Brain pericyte (primary cell): Measurements from ENCODE around the gene OR2A25.
"Not testable (repeated sequence)": the region's sequence is repeated elsewhere in the genome, so short reads cannot be mapped to it uniquely, and the experiment has no call there.

ENCODE experiments used
- DNase-seq: peaks from one replicate; pipeline ENCODE4 v3.0.0-alpha.2; 2012; ENCODE audit warnings: low read depth, low spot score

The OR2A25 gene, protein sequence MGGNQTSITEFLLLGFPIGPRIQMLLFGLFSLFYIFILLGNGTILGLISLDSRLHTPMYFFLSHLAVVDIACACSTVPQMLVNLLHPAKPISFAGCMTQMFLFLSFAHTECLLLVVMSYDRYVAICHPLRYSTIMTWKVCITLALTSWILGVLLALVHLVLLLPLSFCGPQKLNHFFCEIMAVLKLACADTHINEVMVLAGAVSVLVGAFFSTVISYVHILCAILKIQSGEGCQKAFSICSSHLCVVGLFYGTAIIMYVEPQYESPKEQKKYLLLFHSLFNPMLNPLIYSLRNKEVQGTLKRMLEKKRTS

DNA sequence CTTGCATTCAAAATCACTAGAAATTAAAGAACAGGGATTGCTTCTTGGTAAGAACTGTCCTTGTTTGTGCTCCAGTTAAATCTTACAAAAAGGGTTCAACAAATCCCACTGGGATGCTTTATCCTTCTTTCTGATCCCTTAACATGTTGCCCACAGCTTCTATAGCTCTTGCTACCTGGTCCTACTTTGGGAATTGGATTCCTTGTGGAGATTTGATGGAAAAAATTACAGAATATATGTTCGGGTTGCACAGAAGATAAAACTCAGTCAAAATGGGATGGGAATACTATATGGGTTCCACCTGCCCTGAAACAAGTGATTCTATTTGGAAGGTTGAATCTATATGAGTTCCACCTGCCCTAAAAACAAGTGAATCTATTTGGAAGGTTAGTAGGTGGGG, at the start of gene OR2A25:
OR2A25 (plus strand) TSS at position 301 of the 400 bp plus-strand sequence. CDS start 4,409 bp downstream, outside the sequence.
- DNase-seq, result no peak

DNA sequence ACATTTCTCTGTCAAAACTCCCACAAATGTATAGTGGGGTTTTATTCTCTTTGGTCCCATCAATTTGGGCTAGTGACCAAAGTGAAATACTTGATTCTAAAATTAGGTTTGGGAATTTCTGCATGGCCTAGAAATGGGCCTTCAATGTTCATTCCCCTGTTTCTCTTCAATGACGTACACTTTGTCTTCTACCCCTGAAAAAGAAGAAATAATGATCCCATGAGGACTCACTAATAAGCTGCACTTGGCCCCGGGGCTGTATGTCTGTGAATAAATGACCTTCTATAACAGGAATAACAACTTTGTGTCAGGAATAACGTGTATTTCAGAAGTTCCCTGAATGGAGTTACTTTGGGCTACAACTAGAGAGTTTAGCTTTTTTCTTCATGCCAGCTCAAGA, 49.3 kb upstream of the OR2A25 start:
- no peak for DNase-seq

DNA sequence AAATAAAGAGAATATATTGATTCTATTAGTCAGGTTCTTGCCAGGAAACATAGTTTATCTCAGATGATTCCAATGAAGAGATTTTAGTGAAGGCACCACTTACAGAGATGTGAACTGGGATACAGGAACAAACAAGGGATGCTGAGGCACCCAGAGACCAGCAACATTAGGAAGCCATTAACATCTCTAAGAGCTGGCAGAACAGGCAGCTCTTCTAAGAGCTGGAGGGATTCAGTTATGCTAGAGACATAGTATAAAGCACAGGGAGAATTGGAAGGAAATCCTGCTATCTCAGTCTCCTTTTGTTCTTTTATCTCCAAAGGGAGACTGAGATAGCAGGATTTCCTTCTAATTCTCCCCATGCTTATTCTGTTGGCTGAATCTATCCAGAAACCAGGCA, 47.4 kb upstream of the OR2A25 start:
- DNase-seq, result no peak

DNA sequence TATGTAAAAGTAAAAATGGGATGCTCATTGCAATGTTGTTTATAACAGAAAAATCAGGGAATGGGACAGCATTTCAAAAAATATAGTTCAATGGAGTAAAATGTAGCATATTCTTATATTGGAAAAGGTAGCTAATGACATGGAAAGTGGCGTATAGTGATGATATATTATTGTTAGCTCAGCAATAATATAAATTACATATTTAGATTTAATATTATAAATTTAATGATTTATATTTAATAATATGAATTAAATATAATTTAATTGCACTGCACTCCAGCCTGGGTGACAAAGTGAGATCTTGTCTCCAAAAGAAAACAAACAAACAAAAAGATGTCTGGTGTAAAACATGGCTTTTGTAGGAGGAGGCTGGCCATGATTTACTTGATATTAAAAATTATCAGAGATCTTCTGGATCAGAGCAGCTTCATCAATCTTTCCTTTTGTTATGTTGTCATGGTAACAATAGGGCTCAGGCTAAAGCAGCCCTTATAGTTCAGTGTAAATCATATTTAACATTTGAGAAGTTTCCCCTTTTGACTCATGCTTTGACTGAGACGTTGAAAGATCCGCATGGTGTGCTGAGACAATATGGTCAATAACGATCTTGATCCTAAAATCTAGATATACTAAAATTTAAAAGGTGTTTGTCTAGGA, 46.3 kb upstream of the OR2A25 start:
- no peak for DNase-seq

DNA sequence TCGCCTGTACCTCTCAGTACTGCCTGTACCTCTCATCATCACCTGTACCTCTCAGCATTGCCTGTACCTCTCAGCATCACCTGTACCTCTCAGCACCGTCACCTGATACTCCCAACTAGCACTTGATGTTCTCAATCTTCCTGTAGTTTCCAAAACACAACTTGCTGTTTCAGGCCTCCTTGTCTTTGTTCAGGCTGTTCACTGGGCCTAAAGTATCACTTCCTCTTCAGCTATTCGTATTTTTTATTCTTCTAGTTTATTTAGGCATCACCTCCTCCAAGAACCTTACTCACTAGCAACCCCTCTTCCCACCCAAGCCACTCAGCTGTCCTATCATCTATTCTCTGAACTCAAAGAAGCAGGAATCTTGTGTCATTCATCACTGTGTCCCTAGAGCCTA, 45.4 kb upstream of the OR2A25 start:
- no peak for DNase-seq

DNA sequence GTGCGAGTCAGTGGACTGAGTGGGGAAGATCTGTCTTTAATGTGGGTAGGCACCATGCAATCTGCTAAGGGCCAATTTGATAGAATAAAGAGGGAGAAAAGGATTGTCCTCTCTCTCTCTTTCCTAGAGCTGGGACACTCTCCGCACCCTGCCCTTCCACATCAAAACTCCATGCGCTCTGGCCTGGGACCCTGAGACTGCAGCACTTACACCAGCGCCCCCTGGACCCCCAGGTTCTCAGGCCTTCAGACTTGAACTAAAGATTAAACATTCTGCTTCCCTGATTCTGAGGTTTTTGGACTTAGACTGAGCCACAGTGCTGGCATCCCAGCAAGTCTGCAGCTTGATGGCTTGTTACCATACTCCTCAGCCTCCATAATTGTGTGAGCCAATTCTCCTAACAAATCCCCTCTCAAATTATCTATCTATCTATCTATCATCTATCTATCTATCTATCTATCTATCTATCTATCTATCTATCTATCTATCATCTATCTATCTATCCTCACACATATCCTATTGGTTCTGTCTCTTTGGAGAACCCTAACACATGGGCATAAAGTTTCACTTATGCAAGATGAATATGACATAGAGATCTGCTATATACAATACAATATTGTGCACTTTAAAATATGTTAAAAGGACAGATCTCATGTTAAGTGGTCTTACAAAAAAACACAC, 43.3 kb upstream of the OR2A25 start:
- no peak for DNase-seq

DNA sequence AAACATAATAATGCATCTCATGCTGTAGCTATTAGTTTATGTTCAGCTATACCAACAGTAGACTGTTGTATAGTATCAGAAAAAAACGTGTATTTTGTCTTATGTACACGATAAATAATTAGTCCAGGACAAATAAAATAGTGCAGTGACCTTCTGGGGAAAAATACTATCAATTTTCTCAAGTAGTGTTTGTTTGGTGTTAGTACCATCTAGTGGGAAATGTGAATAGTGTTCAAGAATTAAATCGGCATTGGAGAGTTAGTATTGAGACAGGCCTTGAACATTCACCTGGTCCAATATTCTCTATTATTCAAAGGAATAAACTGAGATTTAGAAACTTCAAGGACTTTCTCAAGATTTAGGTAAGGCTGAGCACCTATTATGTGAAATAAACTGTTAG, 42.5 kb upstream of the OR2A25 start:
- no peak for DNase-seq

DNA sequence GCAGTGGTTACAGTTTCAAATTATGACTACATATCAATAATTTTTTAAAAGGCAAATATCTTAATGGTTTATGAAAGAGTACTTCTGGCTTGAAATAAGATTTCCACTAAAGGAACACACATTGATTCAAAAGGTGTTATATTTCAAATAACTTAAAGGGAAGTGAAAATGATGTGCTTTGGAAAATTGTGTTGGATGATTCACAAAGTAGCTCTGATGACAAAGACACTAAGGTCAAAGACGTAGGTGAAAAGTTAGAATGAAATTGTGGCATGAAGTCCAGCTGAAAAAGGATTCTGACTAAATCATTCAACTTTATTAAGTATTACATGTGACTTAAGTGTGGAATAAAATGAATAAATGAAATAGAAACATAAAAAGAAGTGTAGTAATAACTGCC, 41.6 kb upstream of the OR2A25 start:
- DNase-seq, result no peak

DNA sequence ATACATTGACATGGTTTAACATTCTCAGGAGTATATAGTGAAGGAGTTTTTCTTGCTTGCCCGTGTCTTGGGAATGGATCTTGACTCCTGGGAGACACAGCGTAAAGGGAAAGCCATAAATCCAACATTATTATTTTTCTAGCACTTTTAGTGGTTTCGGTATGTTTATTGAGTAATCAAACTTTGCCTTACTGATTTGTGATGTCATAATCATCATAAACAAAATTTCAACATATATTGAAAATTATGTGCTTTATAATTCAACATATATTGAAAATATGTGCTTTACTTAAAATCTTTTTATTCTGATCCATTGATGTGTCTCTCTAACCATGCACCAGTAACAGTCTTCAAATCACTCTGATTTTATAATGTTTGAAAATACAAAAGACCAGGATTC, 41.1 kb upstream of the OR2A25 start:
- DNase-seq, result no peak

DNA sequence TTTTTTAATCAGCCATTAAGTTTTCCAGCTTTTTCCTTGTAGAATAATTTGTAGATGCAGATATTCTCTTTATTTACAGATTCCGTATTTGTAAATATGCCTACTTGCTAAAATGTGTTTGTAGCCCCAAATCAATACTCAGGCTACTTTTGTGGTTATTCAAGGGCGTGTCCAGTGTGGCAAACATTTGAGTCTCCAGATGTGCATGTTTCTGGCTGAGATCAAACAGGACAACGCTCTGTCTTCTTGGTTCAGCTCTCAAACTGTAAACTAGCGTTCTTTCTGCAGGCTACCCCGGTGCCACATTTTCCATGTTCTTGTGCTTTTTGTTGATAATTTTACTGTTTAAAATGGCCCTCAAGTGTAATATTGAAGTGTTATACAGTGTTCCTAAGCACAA, 37.1 kb upstream of the OR2A25 start:
- DNase-seq, result no peak

DNA sequence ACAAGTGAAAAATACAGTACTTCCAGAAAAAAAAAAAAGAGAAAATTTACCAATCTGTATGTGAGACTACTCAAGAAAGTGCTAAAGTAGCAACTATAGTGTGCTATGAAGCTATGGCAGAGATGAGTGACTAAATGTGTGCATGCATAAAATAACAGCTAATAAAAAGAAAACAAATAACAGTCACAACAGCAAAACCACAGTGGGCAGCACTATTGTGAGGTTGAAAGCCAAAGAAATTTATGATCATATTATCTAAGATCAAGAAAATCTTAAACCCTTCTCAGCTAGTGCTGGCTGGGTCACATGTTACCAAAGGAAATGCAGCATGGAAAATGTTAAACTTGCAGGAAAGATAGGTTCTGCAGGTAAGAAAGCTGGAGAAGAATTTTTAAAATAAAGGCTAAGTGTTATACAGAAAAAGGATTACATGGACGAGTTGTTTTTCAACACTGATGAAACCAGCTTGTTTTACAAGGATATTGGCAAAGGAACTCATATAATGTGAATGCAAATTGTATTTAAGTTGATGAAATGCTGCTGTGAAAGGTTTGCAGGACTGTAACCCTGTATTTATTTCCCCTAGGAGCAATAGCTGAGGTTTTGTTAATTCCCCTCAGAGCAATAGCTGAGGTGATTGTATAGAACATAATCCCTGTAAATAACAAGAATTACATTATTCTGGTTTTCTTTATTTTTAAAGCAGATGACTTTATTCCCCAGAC, 36.5 kb upstream of the OR2A25 start:
- DNase-seq, result no peak

DNA sequence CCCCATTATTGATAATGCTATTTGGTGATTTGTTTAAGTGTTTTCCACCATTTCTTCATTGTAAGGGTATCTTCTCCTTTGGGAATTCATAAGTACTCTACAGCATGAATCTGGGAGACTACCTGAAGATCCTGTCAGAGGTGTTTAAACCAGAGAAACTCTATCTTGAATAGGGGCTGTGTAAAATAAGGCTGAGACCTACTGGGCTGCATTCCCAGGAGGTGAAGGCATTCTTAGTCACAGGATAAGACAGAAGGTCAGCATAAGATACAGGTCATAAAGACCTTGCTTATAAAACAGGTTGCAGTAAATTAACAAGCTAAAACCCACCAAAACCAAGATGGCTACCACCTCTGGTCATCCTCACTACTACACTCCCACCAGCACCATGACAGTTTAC, 34.2 kb upstream of the OR2A25 start:
- no peak for DNase-seq

DNA sequence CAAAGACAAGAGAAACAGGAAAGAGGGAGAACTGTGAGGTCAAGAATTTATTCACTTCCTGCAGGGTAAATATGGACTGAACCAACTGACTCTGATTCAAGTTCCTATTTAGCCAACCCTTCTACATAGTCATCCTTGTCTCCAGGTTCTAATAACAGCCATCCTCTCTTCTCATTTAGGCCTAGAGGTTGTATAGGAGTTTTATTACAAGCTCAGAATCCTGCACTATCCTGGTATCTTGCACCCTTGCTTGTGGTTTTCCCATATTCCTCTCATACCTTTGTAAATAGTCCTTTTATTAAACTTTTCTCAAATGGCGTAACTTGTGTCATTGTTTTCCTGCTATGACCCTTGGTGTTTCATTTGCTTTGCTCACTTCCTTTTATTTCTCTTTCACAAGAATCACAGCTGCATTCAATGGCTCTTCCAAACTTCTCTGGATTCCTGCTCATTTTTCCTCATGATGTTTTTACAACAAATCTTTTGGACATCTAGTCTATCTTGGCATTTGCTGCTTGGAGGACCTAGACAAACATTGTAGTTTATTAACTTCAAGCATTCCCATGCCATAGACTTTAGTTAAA, 33.2 kb upstream of the OR2A25 start:
- DNase-seq, result no peak

DNA sequence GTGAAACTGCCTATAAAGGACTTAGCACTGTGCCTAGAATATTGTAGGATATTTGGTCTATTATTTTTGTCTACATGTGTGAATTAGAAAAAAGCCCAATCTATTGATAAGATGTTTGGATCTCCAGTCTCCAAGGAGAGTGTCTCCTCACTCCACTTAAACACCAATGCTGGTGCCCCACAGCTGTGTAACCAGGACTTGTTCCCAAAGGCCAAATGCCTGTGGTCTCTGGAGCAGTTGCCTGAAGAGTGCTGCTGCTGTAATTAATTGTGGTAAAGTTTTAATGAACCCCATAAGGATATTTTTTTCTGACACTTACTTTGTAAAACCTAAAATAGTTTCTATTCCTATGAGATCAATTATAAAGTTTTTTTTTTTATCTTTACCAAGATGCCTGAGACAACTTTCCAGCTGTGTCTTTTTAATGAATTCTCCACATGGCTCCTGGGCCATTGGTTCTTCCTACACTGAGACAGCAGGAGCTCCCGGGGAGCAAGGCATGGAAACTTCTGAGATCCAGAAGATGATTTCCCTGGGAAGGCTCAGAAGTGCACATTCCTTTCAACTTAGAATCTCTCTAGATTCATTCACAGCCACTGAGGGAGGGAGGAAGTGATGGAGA, 32.1 kb upstream of the OR2A25 start:
- DNase-seq, result no peak

DNA sequence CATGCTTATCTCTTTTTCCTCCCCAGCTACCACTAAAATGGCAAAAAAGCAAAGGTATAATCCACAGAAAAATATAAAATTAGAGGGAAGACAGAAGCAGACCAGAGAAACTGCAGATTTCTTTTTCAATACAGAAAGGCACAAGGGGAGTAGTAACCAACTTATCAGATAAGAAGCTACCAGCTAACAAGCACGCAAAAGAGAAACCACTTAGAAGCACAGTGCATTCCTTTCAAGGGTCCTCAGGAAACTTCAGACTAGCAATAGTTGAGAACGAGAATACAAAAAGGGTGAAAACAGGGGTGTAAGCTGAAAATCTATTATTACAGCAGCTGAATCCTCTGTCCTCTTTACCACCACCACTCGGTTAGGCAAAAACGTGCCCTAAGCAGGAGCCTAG, 30.7 kb upstream of the OR2A25 start:
- no peak for DNase-seq

DNA sequence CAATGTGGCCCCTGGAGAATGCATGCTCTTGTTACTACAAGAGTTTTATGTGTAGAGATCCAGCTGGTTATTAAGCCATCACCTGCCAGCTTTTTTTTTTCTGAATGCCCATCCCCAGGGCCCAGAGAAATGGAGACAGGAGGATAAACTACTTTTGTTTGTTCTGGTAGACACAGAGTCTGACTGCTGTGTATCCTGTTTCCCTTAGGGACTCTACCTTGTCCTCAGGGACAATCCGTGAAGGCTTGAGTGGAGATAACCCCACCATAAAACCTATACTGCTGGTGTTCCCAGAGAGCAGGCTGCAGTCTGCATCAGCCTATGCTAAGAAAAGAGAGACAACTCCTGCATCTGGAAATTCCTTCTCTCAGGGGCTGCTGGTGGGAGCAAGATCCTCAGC, 21.0 kb upstream of the OR2A25 start, which contains the start of gene OR2A5:
OR2A5 (plus strand) TSS at position 301 of the 400 bp plus-strand sequence. CDS start 1,454 bp downstream, outside the sequence.
- DNase-seq, result no peak

DNA sequence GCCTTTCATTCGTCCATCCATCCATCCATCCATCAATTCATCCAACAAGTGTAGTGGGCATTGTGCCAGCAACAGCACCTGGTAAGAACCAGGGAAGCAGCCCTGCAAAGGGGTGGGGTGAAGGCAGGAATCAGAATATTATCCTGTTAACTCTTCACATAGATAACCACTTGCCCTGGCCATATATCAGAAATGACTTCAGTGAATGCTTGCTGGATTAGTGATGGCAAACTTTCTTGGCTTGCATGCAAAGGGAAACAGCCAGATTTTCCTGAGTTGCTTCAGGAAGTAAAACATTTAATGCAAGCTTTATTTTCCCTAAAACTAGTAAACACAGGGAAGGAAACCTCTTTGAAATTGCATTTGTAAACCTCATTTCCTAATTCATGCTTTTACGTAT, 20.1 kb upstream of the OR2A25 start:
- DNase-seq, result no peak

DNA sequence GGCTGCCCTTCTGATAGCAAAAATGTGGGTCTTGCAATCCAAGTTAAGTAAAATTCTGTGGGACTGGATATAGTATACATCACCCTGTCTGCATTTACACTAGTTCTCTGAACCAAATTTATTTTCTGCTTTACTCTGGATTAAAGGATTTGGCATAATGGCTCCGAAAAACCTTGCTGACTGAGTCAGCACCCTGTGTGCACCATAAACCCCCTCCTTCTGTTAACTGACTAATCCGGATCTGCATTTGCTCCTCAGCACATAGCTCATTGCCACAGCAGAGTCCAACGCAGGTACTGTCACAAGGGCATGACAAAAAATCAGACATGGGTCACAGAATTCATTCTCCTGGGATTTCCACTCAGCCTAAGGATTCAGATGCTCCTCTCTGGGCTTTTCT, 19.5 kb upstream of the OR2A25 start:
- no peak for DNase-seq

DNA sequence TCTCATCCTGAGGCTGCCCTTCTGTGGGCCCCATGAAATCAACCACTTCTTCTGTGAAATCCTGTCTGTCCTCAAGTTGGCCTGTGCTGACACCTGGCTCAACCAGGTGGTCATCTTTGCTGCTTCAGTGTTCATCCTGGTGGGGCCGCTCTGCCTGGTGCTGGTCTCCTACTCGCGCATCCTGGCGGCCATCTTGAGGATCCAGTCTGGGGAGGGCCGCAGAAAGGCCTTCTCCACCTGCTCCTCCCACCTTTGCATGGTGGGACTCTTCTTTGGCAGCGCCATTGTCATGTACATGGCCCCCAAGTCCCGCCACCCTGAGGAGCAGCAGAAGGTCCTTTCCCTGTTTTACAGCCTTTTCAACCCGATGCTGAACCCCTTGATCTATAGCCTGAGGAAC, 18.7 kb upstream of the OR2A25 start:
- DNase-seq, result not testable (repeated sequence)

DNA sequence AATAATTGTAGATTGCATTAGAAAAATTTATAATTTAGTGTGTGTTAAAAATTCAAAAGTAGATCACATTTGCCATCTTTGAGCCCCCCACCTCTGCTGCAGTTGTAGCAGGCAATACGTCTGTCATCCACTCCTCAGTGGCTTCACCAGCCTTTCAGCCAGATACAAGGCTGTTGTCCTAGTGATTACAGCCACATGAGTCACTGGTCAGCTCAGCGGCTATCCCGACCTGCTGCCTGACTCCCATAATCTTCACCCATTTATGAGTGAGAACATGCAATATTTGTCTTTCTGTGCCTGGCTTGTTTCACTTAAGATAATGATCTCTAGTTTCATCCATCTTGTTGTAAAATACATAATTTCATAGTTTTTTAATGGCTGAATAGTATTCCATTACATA, 11.7 kb upstream of the OR2A25 start:
- no peak for DNase-seq

DNA sequence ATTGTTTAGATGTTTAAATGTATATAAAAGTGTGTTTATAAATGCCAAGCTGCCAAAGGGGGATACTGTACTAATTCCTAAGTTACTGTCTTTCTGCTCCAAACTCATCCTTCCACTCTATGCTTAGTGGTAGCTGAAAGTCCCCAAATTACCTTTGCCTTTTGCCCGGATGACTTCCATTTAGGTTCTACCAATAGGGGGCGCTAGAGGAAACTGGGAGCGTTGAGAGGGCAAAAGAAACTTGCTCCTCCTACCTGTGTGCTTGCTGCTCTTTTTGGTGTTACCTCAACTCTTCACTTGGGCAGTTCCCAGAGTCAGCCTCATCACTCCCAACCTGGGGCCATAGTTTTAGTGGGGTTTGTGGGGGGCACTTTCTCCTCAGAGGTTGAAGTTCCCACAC, 5.9 kb upstream of the OR2A25 start:
- no peak for DNase-seq
